HT1080 (cell line): ENCODE data around the gene ADSL. TPM values are rescaled to one million over a fixed set of nuclear protein-coding genes. Genes with fewer than 3 reads are reported as not detected.

Experiments
- DNase-seq: peaks from one replicate; pipeline ENCODE4 v3.0.0-alpha.2; 2015; ENCODE audit warnings: low read depth
- total RNA-seq: library from RNA; depleted of rRNA; stranded (reverse); fragments of >200 nt; shearing (Covaris generic); gene quantifications from 2 replicates; pipeline ENCODE4 v1.2.3, GENCODE V29; 2014; rRNA removed

Gene ADSL
- total RNA-seq, 1 experiment from 2014 or later: 211 TPM

DNA sequence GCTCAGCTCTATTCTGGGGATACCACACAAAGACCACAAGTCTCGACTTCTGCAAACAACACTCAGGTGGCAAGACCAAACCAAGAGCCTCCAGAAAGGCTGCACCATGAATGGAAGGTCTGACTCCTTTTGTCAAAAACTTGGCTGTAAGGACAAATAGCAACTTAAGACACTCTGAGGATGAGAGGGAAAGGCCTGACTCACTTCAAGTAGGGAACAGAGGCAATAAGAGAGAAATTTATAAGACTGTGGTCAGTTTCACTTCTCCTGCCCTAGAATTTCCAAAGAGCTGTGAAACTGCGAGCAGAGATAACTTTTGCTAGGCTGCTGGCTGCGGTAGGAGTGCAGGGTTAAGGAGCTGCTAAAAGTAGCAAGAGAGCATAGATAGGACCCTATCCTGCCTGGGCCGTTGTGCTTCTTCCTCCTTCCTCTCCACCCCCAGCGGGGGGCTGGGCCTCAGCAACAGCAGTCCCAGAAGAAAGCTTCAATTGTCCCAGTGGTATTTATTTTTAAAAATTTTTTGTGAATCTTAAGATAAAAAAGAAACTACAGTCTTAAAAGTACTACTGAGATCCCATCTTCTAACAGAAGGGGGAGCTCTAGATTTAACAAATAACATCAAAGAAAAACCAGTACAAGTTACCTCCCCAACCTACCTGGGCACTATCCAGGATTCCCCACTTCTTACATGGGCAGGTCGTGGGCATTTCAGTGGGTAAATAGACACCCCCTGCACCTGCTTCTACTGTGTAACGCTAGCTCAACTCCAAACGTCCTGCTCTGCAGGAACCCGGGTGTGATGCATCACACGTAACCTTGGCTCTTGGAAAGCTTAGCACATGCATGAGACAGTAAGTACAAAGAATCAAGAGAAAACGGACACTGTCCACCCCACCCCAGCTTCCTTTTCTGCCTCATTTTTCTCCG lies 90.5 kb downstream of the ADSL start:
- DNase-seq: peak; percentile 63

Other genes starting within 250 kb of the ADSL start
- 13.7 and 19.3 TPM in 2 replicates for gene TNRC6B, start 168.6 kb upstream of the ADSL start, total RNA-seq
- gene SGSM3, start 24.1 kb downstream of the ADSL start, total RNA-seq: 31.2 and 44.8 TPM in 2 replicates